HEK293 (cell line): Measurements from ENCODE around the gene ARHGAP25.

Source experiments
- CTCF ChIA-PET: fragments of 350-600 bp; formaldehyde crosslinking; extraction: SDS; loops from one replicate; lab custom pipeline; 2021; ENCODE audit warnings: antibody characterized with exemption; lab: Yijun Ruan, JAX
- POLR2A ChIA-PET: fragments of 300-600 bp; formaldehyde crosslinking; extraction: SDS; loops from one replicate; lab custom pipeline; 2020; ENCODE audit warnings: antibody characterized with exemption, inconsistent platforms; lab: Yijun Ruan, JAX
- H3K27ac ChIP-seq: fragments of 200-500 bp; sonication (Bioruptor generic); 2 replicates; pipeline ENCODE4 v1.5.1; 2014; ENCODE audit warnings: low read depth, low read length, control low read depth, inconsistent platforms; ENCODE audit errors: extremely low read depth
- H3K36me3 ChIP-seq, 2 experiments: fragments of 200-500 bp in 1 of 2; sonication (Bioruptor generic) in 1 of 2; 1 replicate in 1 of 2; 2 replicates in 1 of 2; pipeline ENCODE4 v1.5.1; 2014 to 2017; ENCODE audit warnings: inconsistent platforms in 2 of 2, low read length in 2 of 2; ENCODE audit not compliant: control insufficient read depth in 2 of 2, insufficient read depth in 1 of 2
- H3K4me1 ChIP-seq: fragments of 200-500 bp; sonication (Bioruptor generic); 2 replicates; pipeline ENCODE4 v1.5.1; 2014; ENCODE audit warnings: mild to moderate bottlenecking, low read length, inconsistent platforms; ENCODE audit not compliant: control insufficient read depth, insufficient read depth
- H3K4me3 ChIP-seq: 2 replicates; pipeline ENCODE4 v1.5.1; 2011; ENCODE audit warnings: low read depth, mild to moderate bottlenecking, control low read depth, low read length, moderate library complexity
- H3K9me3 ChIP-seq: fragments of 200-500 bp; sonication (Bioruptor generic); 2 replicates; pipeline ENCODE4 v1.5.1; 2014; ENCODE audit warnings: low read depth, low read length, inconsistent platforms; ENCODE audit not compliant: control insufficient read depth, insufficient read depth
- SETDB1 ChIP-seq: IDR thresholded peaks from one replicate; pipeline ENCODE4 v1.6.1; 2017; ENCODE audit warnings: mild to moderate bottlenecking, low read length, moderate library complexity, mixed read lengths; ENCODE audit not compliant: insufficient read length
- TRIM28 ChIP-seq: IDR thresholded peaks from 2 replicates; pipeline ENCODE4 v1.6.1; 2011; ENCODE audit warnings: low read length, control low read depth, borderline replicate concordance
- ZBTB7A ChIP-seq: fragments of 450-650 bp; formaldehyde crosslinking; IDR thresholded peaks from 2 replicates; pipeline ENCODE4 v1.5.1; 2016; ENCODE audit warnings: low read depth, missing biosample characterization, missing genetic modification characterization
- ZNF138 ChIP-seq: fragments of 450-650 bp; formaldehyde crosslinking; IDR thresholded peaks from 2 replicates; pipeline ENCODE4 v1.5.1; 2016; ENCODE audit warnings: missing biosample characterization, missing genetic modification characterization, borderline replicate concordance
- ZNF2 ChIP-seq: fragments of 450-650 bp; formaldehyde crosslinking; IDR thresholded peaks from 2 replicates; pipeline ENCODE4 v1.5.1; 2016; ENCODE audit warnings: missing biosample characterization, missing genetic modification characterization
- ZNF202 ChIP-seq: fragments of 450-650 bp; formaldehyde crosslinking; IDR thresholded peaks from 2 replicates; pipeline ENCODE4 v1.5.1; 2016; ENCODE audit warnings: missing biosample characterization, missing genetic modification characterization, borderline replicate concordance
- ZNF214 ChIP-seq: fragments of 450-650 bp; formaldehyde crosslinking; IDR thresholded peaks from 2 replicates; pipeline ENCODE4 v1.5.1; 2017; ENCODE audit warnings: missing biosample characterization, mild to moderate bottlenecking, missing genetic modification characterization, borderline replicate concordance
- ZNF529 ChIP-seq: fragments of 450-650 bp; formaldehyde crosslinking; IDR thresholded peaks from 2 replicates; pipeline ENCODE4 v1.5.1; 2017; ENCODE audit warnings: missing genetic modification characterization, missing biosample characterization; ENCODE audit not compliant: insufficient replicate concordance
- ZNF548 ChIP-seq: fragments of 450-650 bp; formaldehyde crosslinking; IDR thresholded peaks from 2 replicates; pipeline ENCODE4 v1.5.1; 2016; ENCODE audit warnings: missing biosample characterization, missing genetic modification characterization
- ZNF571 ChIP-seq: fragments of 450-650 bp; formaldehyde crosslinking; IDR thresholded peaks from 2 replicates; pipeline ENCODE4 v1.5.0; 2017; ENCODE audit warnings: missing biosample characterization, missing genetic modification characterization
- ZNF664 ChIP-seq: fragments of 450-650 bp; formaldehyde crosslinking; IDR thresholded peaks from 2 replicates; pipeline ENCODE4 v1.5.1; 2016; ENCODE audit warnings: missing biosample characterization, missing genetic modification characterization
- ZSCAN23 ChIP-seq: fragments of 450-650 bp; formaldehyde crosslinking; IDR thresholded peaks from 2 replicates; pipeline ENCODE4 v1.5.1; 2016; ENCODE audit warnings: missing biosample characterization, missing genetic modification characterization
- TF ChIP-seq, protein P1 (sequence below): fragments of 450-650 bp; formaldehyde crosslinking; IDR thresholded peaks from 2 replicates; pipeline ENCODE4 v1.5.1; 2017; ENCODE audit warnings: missing biosample characterization, missing genetic modification characterization
- TF ChIP-seq, protein P2 (sequence below): fragments of 450-650 bp; formaldehyde crosslinking; IDR thresholded peaks from 2 replicates; pipeline ENCODE4 v1.5.1; 2016; ENCODE audit warnings: missing biosample characterization, missing genetic modification characterization
- TF ChIP-seq, protein P3 (sequence below): fragments of 450-650 bp; formaldehyde crosslinking; IDR thresholded peaks from 2 replicates; pipeline ENCODE4 v1.5.1; 2016; ENCODE audit warnings: missing biosample characterization, missing genetic modification characterization
- TF ChIP-seq, protein P4 (sequence below): fragments of 450-650 bp; formaldehyde crosslinking; IDR thresholded peaks from 2 replicates; pipeline ENCODE4 v1.5.1; 2017; ENCODE audit warnings: missing biosample characterization, missing genetic modification characterization
- TF ChIP-seq, protein P5 (sequence below): fragments of 450-650 bp; formaldehyde crosslinking; IDR thresholded peaks from 2 replicates; pipeline ENCODE4 v1.5.1; 2016; ENCODE audit warnings: missing biosample characterization, missing genetic modification characterization

Gene ARHGAP25

DNA sequence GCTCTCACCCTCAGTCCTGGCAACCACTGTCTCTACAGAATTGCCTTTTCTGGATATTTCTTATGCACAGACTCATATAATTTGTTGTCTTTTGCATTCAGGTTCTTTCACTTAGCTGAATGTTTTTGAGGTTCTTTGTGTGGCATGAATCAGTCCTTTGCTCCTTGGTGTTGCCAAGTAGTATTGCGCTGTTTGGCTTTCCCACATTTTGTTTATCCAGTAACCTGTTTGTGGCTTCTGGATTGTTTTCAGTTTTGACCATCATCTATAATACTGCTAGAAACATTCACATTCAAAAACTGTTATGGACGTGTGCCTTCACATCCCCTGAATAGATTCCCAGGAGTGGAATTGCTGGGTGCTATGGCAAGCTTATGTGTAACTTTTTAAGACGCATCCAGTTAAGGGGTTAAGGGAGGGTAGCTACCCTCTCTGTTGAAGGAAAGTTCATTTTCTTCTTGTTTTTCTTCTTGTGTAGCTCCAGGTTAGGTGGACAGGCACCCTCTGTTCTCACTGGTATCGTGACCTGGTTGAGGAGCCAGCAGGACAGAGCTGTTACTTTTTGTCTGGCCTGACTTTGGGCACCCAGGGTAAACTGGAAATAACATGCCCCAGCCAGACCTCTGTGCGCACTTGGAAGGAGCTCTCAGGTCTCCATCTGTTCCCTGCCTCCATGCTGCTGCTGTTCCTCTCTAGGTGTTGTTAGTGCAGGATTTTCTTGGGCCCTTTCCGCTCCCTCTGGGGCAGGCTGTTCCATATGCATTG, 29.6 kb downstream of the ARHGAP25 start:
- Histone ChIP-seq H3K4me3 (no peak overlapping the region), H3K27ac (no peak overlapping the region)
- CTCF ChIA-PET = interaction anchor here (0.8 to 3.6 kb wide), 5 partner anchors 8 to 162 kb away, joined by 3 to 31 read pairs (median 4); no protein-coding TSS in a partner anchor
- TF ChIP-seq ZNF138 (tag by site-specific recombination) (no peak), ZNF2 (no peak), ZNF664 (tag by site-specific recombination) (no peak), ZSCAN23 (tag by site-specific recombination) (no peak), ZNF548 (tag by site-specific recombination) (no peak), ZNF202 (tag by site-specific recombination) (no peak), ZBTB7A (no peak), ZNF571 (tag by site-specific recombination) (no peak), SETDB1 (no peak), ZNF214 (tag by site-specific recombination) (no peak), ZNF529 (tag by site-specific recombination) (no peak), TRIM28 (no peak)
- TF ChIP-seq, protein P1, sequence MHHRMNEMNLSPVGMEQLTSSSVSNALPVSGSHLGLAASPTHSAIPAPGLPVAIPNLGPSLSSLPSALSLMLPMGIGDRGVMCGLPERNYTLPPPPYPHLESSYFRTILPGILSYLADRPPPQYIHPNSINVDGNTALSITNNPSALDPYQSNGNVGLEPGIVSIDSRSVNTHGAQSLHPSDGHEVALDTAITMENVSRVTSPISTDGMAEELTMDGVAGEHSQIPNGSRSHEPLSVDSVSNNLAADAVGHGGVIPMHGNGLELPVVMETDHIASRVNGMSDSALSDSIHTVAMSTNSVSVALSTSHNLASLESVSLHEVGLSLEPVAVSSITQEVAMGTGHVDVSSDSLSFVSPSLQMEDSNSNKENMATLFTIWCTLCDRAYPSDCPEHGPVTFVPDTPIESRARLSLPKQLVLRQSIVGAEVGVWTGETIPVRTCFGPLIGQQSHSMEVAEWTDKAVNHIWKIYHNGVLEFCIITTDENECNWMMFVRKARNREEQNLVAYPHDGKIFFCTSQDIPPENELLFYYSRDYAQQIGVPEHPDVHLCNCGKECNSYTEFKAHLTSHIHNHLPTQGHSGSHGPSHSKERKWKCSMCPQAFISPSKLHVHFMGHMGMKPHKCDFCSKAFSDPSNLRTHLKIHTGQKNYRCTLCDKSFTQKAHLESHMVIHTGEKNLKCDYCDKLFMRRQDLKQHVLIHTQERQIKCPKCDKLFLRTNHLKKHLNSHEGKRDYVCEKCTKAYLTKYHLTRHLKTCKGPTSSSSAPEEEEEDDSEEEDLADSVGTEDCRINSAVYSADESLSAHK = no peak
- TF ChIP-seq, protein P2, sequence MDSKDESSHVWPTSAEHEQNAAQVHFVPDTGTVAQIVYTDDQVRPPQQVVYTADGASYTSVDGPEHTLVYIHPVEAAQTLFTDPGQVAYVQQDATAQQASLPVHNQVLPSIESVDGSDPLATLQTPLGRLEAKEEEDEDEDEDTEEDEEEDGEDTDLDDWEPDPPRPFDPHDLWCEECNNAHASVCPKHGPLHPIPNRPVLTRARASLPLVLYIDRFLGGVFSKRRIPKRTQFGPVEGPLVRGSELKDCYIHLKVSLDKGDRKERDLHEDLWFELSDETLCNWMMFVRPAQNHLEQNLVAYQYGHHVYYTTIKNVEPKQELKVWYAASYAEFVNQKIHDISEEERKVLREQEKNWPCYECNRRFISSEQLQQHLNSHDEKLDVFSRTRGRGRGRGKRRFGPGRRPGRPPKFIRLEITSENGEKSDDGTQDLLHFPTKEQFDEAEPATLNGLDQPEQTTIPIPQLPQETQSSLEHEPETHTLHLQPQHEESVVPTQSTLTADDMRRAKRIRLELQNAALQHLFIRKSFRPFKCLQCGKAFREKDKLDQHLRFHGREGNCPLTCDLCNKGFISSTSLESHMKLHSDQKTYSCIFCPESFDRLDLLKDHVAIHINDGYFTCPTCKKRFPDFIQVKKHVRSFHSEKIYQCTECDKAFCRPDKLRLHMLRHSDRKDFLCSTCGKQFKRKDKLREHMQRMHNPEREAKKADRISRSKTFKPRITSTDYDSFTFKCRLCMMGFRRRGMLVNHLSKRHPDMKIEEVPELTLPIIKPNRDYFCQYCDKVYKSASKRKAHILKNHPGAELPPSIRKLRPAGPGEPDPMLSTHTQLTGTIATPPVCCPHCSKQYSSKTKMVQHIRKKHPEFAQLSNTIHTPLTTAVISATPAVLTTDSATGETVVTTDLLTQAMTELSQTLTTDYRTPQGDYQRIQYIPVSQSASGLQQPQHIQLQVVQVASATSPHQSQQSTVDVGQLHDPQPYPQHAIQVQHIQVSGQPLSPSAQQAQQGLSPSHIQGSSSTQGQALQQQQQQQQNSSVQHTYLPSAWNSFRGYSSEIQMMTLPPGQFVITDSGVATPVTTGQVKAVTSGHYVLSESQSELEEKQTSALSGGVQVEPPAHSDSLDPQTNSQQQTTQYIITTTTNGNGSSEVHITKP = no peak
- TF ChIP-seq, protein P3, sequence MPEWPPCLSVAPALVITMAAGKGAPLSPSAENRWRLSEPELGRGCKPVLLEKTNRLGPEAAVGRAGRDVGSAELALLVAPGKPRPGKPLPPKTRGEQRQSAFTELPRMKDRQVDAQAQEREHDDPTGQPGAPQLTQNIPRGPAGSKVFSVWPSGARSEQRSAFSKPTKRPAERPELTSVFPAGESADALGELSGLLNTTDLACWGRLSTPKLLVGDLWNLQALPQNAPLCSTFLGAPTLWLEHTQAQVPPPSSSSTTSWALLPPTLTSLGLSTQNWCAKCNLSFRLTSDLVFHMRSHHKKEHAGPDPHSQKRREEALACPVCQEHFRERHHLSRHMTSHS = no peak
- TF ChIP-seq, protein P4, sequence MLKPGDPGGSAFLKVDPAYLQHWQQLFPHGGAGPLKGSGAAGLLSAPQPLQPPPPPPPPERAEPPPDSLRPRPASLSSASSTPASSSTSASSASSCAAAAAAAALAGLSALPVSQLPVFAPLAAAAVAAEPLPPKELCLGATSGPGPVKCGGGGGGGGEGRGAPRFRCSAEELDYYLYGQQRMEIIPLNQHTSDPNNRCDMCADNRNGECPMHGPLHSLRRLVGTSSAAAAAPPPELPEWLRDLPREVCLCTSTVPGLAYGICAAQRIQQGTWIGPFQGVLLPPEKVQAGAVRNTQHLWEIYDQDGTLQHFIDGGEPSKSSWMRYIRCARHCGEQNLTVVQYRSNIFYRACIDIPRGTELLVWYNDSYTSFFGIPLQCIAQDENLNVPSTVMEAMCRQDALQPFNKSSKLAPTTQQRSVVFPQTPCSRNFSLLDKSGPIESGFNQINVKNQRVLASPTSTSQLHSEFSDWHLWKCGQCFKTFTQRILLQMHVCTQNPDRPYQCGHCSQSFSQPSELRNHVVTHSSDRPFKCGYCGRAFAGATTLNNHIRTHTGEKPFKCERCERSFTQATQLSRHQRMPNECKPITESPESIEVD (tag by site-specific recombination) = no peak
- TF ChIP-seq, protein P5, sequence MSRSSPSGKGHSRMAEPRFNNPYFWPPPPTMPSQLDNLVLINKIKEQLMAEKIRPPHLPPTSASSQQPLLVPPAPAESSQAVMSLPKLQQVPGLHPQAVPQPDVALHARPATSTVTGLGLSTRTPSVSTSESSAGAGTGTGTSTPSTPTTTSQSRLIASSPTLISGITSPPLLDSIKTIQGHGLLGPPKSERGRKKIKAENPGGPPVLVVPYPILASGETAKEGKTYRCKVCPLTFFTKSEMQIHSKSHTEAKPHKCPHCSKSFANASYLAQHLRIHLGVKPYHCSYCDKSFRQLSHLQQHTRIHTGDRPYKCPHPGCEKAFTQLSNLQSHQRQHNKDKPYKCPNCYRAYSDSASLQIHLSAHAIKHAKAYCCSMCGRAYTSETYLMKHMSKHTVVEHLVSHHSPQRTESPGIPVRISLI (tag by site-specific recombination) = no peak
- TF ChIP-seq, all 188 proteins: peak for 0
- no peaks in the 10 kb centered on the region for H3K36me3 ChIP-seq
- no peaks in the 10 kb centered on the region for H3K4me1 ChIP-seq
- POLR2A ChIA-PET = no interaction called here
- H3K9me3 ChIP-seq = no peaks in the 10 kb centered on the region
